DMS53 (cell line): ENCODE measurements around the gene HOXC9.

Source experiments
- DNase-seq: peaks from one replicate; lab custom pipeline; 2025; lab: John Stamatoyannopoulos, UW

Gene HOXC9

DNA sequence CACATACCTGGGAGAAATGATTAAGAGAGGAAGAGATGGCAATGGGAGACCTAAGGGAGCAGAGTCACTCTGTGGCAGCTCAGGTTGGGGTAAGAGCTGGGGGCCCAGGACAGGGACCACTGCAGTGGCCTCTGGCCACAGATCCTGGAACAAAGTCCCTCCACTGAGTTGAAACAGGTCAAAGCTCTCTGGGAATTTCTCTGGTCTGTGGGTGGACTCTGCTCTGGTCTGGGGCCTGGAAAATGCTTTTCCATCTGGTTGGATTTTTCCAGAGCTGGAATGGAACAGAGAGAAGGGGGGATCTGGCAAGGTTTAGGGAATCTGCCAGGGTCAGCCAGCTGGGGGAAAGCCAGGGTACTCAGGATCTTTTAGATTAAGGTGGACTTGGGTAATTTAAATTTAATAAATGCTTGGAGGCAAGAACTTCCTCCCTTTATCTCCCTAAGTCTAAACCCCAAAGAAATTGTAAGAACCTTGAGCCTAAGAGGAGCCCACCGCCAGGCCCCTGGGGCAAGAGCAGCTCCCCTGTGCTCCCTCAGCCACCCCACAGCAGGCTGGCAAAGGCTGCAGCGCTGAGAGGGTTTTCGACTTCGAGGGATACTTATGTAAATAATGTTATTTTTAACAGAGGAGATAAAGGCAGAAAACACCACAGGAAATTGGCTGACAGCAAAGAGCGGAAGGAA lies 11.3 kb upstream of the HOXC9 start:
- DNase-seq = no peak

DNA sequence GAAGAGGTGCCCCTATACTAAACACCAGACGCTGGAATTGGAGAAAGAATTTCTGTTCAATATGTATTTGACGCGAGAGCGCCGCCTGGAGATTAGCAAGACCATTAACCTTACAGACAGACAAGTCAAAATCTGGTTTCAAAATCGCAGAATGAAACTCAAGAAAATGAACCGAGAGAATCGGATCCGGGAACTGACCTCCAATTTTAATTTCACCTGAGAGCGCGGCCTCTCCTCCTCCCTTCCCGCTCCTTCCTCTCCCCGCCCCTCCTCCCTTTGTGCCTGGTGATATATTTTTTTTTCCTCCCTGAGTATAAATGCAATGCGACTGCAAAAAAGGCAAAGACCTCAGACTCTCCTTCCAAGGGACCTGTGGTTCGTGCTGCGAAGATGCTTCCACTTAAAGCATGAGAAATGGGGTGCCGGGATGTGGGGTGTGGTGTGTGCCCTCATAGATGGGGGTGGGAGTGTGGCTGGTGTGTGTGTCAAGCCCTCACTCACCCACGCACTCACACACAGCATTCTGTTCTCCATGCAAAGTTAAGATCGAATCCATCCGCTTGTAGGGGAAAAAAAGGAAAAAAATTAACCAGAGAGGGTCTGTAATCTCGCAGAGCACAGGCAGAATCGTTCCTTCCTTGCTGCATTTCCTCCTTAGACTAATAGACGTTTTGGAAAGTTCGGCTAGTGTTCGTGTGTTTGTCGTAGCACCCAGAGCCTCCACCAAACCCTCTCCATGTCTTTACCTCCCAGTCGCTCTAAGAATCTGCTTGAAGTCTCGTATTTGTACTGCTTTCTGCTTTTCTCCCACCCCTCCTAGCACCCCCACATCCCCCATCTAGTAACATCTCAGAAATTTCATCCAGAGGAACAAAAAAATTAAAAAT lies 10.5 kb upstream of the HOXC9 start:
- peak; percentile 67 for DNase-seq

DNA sequence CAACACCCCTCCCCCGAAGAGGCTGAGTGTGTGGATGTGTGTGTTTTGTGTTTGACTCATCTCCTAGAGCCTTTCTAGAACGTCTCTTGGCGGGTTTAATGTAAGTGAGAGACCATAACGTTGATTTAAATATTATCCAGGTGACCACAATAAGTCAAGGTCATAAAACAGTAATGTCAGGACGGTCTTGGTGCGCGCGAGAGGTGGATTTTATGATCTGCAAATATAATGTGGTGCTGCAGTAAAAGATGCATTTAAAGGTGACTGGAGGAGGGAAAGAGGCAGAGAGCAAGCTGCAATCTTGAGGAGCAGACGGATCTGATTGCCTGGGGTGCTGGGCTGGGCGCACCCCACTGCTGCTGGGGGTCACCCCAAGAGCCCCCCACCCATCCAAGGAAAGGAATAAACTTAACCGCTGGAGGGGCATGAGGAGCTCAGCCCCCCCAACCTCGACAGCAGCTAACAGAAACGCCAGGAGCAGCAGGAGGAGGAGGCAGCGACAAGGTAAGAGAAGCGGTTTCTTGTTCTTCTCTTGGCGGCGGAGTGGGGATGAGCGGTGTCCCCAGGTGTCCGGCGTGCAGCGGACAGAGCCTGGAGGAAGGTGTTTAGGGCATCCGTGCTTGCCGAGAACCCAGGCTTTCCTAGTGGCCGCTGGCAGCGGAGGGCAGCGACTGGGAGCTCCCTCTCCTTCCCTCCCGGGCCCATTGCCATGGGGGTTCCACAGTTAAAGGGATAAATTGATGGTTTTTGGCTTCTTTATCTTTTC lies 9.5 kb upstream of the HOXC9 start:
- no peak for DNase-seq

DNA sequence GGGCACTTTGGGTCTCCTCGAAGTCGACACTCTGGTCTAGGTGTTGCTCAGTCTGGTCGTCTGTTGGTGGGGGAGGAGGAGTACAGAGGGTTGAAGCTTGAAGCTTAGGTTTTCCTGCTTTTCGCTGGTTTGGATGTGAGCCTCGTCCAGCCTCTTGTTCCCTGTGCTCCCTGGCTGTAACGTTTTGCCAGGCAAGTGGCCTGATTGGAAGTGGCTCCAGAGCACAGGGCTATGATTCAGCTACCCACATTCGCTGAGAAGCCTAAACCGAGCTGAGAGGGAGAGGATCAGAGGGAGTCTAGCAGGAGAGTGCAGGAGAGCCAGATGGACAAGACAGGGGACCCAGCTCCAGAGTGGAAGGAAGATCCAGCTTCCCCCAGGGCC lies 8.9 kb upstream of the HOXC9 start:
- no peak for DNase-seq

DNA sequence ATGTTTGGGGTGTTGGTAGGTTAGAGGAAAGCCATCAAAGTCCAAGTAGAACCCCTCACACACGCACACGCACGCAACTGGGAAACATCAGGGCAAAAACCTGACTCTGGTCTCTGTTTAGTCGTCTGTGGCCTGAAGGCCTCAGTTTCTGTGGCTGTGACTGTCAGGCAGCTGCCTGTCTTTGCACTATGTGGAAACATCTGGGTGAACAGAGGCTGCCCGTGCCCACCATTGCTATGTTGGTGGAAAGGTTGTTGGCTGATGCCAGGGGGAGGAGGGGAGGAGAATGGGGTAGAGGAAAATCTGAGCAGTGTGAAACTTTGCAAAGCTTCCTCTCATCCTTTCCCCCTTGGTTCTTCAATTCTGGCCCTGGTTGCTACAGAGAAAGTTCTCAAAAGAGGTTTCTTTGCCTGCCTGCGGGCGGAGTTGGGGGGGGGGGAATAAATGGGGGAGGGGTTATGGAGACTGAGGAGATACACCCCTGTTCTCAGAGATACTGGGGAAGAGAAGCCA lies 7.5 kb upstream of the HOXC9 start:
- DNase-seq = no peak

DNA sequence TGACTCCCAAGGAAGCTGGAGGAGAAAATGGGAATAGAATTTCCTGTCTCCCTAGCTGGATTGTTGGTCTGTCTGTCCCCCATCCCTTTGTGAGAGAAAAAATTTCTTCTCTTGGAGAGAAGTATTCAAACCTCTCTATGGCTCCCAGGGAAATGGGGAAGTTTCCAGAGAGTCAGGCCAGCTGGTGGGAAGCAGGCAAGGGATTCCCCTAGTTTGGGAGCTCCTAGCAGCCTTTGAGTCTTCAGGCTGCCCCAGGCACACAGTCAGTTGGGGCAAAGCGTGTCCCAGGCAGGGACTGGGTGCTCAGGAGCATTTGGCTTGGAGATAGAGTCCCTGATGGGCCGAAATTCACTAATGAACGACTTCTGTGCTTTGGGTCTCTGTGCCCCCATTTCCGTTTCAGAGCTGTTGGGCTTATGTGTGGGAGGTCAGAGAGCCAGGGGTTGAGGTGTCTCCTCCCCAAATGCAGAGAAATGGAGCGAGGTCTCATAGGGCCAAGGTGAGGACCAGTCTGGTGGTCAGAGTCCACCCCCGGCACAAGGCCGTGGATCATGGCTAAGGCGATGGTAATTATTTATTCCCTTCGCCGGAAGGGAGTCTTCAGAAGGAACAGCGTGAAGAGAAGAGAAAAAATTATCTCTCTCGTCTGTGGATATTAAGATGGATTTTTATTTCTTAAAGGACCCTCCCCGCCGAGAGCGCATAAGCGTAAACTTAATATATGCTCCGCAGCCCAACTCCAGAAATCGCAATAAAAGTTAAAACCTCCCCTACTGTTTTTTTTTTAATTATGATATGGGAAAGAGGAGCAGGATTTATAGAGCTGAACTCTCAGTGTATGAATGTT lies 6.6 kb upstream of the HOXC9 start:
- no peak for DNase-seq

DNA sequence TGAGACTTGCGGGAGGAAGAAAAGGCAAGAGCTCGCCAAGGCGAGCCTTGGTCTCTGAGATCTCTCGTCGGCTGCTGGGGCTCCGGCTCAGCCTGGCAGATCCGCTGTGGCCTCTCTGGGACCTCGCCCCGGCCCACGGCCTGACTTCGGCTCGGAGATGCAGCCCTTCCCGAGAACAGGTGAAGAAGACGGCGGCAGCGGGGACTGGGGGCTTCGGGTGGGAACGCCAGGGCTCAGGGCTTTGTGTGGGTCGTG lies 6.0 kb upstream of the HOXC9 start:
- DNase-seq = no peak

DNA sequence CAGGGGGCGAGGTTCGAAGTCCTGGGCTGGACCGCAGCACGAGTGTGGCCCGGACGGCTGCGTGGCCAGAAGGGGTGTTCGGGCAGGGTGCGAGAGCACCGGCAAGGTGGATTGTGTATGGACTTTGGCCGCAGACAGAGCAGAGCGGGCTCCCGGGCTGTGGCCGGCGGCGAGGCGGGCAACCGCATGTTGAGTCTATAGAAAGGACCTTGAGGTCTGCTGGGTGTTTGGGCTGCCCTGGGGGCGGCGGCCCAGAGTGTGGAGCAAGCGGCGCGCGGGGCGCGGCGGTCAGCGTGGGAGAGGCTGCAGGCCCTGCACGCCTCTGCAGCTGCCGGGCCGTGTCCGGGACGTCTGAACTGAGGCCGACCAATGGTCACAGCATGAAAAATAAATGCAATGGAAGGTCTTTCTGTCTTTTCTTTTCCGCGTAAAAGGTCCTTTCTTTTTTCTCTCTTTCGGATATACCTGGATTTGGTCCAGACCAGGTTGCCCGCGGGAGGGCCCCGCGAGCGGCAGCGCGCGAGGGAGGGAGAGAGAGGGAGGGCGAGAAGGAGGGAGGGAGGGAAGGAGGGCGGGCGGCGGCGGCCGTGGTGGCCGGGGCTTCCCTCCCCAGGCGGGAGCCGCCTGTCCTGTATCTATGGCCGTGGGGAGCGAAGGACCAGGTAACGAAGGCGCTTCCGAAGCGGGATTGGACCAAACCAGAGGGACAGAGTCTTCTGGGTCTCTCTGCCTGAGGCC lies 5.5 kb upstream of the HOXC9 start:
- no peak for DNase-seq

DNA sequence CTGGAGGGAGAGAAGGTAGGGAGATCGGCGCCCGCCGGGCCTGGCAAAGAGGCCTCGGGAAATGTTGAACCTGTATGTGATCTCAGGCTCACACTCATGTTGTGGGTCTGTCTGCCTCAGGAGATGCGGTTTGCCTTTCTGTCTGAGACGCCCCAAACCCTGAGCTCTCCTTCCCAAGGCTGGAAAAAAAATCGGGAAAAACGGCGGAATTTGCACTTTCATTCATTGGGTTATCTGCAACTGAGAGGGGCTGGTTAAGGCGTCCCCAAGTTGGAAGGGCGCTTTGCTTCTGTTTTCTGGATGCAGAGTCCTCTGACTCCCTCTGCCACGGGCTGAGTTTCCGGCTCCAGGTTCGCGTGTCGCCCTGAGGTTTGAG lies 5.0 kb upstream of the HOXC9 start:
- no peak for DNase-seq

DNA sequence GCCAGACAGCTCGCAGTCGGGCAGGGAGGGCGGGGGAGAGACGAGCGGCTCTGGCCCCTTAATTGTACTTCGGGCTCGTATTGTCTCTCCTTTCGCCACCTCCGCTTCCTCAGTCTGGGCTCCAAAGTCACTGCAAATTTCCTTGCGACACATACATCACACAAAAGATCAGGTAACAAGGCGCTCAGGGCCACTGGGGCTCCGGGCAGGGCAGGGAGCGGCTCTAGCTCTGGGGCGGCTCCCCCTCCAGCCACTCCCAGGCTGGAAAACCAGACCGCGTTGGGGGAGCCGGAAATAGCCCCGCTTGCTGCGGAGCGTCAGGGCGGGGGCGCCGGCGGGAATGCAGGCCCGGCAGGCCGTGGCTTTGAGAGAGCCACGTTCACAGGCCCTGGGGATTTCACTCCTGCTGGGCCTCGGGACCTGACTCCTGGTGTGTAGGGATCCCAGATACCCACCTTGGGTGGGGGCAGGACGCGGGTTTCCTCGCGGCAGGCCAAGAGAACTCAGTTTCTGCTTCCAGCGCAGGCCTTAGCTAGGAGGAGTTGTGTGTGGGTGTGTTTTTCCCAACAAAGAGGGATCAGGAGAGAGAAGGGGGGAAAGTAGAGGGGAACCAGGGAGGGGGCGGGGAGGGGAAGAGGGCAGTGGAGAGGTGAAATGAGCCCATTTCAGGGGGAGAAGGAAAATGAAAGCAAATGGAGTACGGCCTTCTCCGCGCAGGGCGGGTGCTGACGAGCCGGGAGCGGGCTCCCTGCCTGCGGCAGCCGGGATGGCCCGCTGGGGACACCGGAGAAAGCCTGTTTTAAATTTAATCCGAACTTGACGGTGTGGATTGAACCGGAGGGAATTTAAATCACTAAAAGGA lies 4.4 kb upstream of the HOXC9 start:
- peak; percentile 33 for DNase-seq

DNA sequence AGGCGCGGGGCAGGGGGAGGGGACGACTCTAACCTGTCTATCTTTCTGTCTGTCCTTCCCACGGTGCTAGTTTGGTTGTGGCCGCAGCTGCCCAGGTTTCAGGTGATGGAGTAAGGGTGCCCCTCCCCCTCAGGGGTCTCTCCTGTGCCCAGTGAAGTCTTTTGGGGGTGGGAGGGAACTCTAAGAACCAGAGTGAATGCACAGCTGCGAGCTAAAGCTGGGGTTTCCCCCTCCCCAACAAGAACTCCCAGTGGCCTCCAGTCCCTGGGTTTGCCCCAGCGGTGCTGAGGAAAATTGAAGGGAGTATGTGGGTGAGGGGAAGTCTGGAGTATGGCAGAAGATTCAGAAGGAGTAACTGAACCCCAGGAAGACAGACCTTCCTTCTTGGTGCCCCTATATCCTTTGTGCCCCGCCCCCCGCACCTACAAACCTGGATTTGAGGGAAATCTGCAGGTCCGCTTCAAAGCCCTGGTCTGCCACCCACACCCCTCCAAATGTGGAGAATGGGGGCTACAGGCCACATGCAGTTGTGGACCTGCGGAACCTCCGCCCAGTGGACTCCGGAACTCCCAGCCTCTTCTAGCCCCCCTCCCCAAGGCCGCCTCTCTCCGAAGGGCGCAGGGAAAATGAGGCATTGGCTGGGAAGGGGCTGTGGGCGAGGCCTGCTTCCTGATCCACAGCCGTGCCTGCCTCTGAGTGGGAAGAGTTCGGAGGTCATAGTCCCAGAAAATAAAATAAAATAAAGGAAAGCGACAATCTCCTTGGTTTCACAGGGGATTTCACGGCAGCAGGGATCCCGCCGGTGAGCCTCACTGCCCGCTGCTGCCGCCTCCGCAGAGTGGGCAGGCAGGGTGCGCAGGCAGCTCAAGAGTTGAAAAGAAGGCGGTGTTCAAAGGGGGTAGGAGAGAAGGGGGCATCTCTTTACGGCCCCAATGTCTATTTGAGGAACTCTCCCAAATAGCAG lies 3.4 kb upstream of the HOXC9 start:
- DNase-seq = no peak

DNA sequence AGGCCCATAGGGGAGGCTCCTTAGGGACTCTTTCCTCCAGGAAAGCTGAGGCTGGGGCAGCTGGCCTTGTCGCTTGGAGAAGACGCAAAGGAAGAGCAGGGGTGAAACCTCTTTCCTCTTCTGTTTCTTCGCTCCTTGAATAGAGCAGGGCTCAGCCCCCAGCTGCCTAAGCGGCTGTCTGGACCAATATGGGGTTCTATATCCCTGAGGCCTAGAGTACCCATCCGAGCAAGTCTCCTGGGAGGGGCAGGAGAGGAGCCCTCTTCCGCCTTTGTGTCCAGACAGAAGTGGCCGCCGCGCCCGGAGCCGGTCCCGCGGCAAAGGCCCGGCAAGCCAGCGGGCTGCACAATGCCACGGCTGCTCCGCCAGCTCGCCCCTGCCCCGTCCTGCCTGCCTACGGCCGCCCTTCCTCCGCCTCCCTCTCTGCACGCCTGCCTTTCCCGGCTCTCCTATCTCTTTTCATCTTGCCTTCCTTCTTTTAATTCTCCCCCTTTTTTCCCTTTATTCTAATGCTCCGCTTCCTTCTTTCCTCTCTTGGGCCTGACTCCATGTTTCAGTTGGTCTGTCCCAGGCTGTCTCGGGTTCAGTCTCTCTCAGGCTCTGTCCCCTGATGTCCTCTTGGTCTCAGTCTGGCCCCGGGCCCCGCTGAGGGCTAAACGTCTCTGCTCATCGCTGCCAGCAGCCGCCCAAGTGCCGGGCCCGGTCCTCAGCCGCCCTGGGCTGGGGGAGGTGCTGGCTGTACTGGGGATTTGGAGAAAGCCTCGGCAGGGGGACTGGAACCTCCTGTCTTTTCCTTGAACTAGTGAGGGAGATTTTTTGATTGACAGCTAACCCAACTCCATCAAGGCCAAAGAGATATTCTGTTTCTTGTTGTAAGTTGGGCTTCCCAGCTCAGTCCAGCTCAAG lies 2.5 kb upstream of the HOXC9 start:
- DNase-seq = no peak

DNA sequence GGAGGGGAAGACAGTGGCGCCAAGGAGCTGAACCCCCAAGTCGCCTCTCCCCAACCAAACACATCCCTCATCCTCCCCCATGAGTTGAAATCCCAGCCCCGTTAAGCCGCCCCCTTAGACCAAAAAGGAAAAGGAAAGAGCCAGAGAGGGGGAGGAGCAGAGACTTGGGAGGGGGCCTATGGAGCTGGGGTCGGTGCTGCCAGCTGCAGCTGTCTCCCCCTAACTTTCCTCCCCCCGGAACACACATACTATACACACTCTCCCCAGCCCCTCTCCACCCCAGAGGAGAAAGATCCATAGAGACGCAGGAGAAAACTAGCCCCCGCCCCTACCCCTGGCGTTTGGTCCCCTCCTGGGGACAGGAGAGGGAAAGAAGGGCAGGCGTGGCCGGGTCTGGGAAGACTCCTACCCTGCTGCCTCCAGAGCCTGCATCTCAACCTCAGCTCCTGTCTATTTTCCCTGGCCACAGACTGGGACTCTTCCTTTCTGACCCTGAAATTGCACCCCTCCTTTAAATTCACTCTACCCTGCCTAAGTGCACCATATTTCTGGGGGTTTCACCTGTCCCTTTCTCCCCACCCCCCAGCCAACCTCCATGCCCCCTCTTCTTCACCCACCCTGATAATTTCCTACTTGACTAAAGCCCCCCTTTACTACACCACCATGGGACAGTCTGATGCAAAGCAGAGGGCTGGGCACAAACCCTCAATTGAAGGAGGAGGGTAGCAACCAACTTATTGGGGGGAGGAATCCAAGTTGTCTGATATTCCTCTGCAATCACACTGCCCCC lies 1.7 kb upstream of the HOXC9 start:
- DNase-seq = no peak

DNA sequence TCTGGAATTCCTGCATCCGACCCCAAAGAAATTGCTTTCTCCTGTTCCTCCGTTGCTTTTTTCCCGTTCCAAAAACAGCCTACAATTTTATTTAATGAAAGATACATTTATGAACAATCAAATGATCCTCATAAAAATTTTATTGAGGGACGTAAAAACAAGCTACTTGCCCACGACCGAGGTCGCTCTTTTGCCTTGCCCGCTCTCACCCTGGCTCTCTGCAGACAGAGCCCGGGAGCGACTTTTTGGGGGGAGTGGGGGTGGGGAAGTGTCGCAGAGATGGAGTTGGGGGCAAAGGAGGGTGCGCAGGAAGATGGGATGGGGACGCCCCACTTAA lies 1.1 kb upstream of the HOXC9 start:
- no peak for DNase-seq

DNA sequence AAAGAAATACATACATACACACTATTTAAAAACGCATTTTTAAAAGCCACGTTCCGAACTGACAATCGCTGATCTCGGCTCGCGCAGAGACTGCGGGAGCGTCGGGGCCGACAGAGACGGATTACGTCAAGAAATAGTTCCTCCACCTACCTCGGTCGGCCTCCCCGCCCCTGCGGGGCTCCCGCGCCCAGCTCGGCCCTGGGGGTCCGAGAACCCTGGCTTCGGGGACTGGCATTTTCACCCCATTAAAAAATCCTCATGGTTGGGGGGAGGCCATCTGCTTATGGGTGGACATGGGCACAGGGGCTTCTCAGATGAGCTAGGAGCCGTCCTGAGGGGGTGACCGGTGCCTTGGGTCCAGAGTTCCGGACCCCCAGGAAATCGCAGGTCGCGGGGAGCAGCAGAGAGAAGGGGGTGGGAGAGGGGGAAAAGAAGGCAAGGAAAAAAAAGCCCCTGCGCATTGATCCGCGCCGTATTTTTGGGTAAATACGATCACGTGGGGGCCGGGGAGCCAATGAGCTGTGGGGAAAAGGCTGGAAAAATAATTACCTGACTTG lies 324 bp upstream of the HOXC9 start:
- DNase-seq = peak; percentile 48

DNA sequence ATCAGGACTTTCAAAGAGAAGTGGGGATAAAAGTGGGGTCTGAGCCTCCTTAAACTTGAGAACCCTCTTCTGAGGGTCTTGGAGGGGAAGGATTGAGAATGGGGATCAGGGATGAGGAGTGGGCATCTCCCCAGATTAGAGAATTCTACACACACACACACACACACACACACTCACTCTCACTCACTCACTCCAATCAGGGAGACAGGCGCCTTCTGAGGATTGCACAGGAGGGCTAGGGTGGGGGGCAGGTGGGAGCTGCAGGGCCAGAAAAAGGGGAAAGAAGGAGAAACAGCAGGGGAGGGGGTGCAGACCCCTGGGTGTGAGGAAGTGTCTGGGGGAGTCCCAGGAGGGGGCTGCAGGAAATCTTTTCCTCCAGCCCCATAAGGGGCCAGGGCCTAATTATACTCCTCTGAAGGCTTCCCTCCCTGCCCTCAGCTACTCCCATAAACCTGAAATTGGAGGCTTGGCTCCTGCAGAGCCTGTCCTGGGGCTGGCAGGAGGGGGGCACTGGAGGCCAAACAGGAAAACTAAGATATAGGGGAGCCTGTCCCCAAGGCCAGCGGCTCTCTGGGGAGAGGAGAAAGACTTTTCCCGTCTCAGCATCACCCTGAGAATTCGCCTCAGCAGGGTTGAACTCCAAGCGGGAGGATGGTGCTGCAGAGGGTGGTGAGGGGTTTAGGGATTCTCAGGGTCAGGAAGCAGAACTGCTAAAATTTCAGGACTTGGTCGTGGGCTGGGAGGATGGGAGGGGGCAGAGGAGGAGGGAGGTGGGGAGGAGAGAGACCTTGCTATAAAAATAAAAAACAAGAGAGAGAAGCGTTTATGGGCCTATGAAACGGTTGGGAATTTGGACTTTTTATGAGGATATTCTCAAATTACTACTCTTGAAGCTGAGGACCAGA lies 1.6 kb downstream of the HOXC9 start:
- no peak for DNase-seq
